Kidney tubule cell (primary cell): ENCODE data around the gene IQSEC1.

ENCODE experiments used
- DNase-seq: peaks from one replicate; pipeline ENCODE4 v3.0.0-alpha.2; 2018; ENCODE audit warnings: low spot score

IQSEC1 gene

GRCh38 chr3:12967606-12968351 lies 105.5 kb downstream of the IQSEC1 start:
- peak; percentile 91 for DNase-seq

GRCh38 chr3:12966847-12967605 lies 106.2 kb downstream of the IQSEC1 start:
- DNase-seq, result peak; percentile 13

GRCh38 chr3:12965999-12966846 lies 107.0 kb downstream of the IQSEC1 start:
- DNase-seq, result no peak

- DNase-seq, result no peak
These were observed 108.3 kb downstream of the IQSEC1 start for GRCh38 chr3:12964711-12965612.

GRCh38 chr3:12963922-12964701 lies 109.1 kb downstream of the IQSEC1 start:
- DNase-seq, result no peak

- DNase-seq, result no peak
These were observed 109.9 kb downstream of the IQSEC1 start for GRCh38 chr3:12963231-12963896.

- DNase-seq, result no peak
These were observed 110.9 kb downstream of the IQSEC1 start for GRCh38 chr3:12962292-12962691.

- no peak for DNase-seq
These were observed 111.6 kb downstream of the IQSEC1 start for GRCh38 chr3:12961697-12962036.

GRCh38 chr3:12961007-12961696 lies 112.1 kb downstream of the IQSEC1 start:
- no peak for DNase-seq

- DNase-seq, result no peak
These were observed 112.7 kb downstream of the IQSEC1 start for GRCh38 chr3:12960497-12960896.

GRCh38 chr3:12959838-12960378 lies 113.3 kb downstream of the IQSEC1 start:
- DNase-seq, result no peak

- DNase-seq, result no peak
These were observed 113.8 kb downstream of the IQSEC1 start for GRCh38 chr3:12959410-12959809.

GRCh38 chr3:12957824-12958792 lies 115.1 kb downstream of the IQSEC1 start:
- no peak for DNase-seq

GRCh38 chr3:12957339-12957738 lies 115.9 kb downstream of the IQSEC1 start:
- DNase-seq, result no peak

- DNase-seq, result no peak
These were observed 116.9 kb downstream of the IQSEC1 start for GRCh38 chr3:12956316-12956660.

- DNase-seq, result no peak
These were observed 117.4 kb downstream of the IQSEC1 start for GRCh38 chr3:12955651-12956315.

- no peak for DNase-seq
These were observed 118.2 kb downstream of the IQSEC1 start for GRCh38 chr3:12954891-12955650.
